GM18873 (cell line): Measurements from ENCODE around the gene ESRRG.

Source experiments
- ATAC-seq: cut with Tn5 transposase; IDR thresholded peaks from one replicate; pipeline ENCODE4 v1.9.1; 2021; ENCODE audit warnings: mild to moderate bottlenecking, moderate library complexity, moderate number of reproducible peaks; ENCODE audit not compliant: unreplicated experiment, low FRiP score

ESRRG gene

GRCh38 chr1:216459651-216460207, 263.5 kb downstream of the ESRRG start:
- ATAC-seq: no peak

- ATAC-seq: no peak
Observed at GRCh38 chr1:216458812-216459211, 264.4 kb downstream of the ESRRG start.

GRCh38 chr1:216457356-216457755, 265.9 kb downstream of the ESRRG start:
- no peak for ATAC-seq

GRCh38 chr1:216456682-216457081, 266.5 kb downstream of the ESRRG start:
- no peak for ATAC-seq

- ATAC-seq: no peak
Observed at GRCh38 chr1:216453777-216454176, 269.5 kb downstream of the ESRRG start.
